ENCODE data around the gene FDX1.
A peak's percentile ranks its signal among the peaks of the same experiment; 100 is the strongest.
"Not testable (repeated sequence)": the region's sequence is repeated elsewhere in the genome, so short reads cannot be mapped to it uniquely, and the experiment has no call there.

FDX1 gene, protein sequence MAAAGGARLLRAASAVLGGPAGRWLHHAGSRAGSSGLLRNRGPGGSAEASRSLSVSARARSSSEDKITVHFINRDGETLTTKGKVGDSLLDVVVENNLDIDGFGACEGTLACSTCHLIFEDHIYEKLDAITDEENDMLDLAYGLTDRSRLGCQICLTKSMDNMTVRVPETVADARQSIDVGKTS

DNA sequence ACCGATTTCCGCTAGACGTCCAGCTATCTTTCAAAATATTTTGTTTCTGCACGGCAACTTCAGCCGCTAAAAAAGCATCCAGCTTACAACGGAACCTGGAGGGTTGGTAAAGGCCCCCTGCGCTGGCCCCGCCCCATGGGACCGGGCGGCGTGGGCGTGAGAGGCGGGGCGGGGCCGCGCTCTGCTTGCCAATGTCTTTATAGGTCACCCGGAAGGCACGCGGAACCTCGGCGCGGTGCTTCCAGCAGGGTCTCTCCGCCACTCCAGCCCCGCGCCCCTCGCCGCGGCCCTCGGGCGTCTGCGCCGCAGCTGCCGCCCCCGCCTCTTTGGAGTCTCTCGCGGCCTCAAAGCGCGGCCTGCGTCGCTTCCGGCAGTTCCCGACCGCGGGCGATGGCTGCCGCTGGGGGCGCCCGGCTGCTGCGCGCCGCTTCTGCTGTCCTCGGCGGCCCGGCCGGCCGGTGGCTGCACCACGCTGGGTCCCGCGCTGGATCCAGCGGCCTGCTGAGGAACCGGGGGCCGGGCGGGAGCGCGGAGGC lies at the start of gene FDX1:
TSS of gene FDX1 (plus strand) at position 218 of the 536 bp plus-strand sequence. CDS start at position 391, 173 bp downstream.
- Mint-ChIP-seq H3K36me3 (ENCODE audit: low read depth) (peaks cover 12% of the 10 kb centered on the region), H3K27ac (peak within 1 kb of the TSS; percentile 98), H3K27me3 (no peaks in the 10 kb centered on the region), H3K9me3 (no peaks in the 10 kb centered on the region), H3K4me1 (ENCODE audit: low read depth) (peaks cover 44% of the 10 kb centered on the region), H3K4me3 (peak within 1 kb of the TSS; percentile 98)
- peak; percentile 91 for DNase-seq

DNA sequence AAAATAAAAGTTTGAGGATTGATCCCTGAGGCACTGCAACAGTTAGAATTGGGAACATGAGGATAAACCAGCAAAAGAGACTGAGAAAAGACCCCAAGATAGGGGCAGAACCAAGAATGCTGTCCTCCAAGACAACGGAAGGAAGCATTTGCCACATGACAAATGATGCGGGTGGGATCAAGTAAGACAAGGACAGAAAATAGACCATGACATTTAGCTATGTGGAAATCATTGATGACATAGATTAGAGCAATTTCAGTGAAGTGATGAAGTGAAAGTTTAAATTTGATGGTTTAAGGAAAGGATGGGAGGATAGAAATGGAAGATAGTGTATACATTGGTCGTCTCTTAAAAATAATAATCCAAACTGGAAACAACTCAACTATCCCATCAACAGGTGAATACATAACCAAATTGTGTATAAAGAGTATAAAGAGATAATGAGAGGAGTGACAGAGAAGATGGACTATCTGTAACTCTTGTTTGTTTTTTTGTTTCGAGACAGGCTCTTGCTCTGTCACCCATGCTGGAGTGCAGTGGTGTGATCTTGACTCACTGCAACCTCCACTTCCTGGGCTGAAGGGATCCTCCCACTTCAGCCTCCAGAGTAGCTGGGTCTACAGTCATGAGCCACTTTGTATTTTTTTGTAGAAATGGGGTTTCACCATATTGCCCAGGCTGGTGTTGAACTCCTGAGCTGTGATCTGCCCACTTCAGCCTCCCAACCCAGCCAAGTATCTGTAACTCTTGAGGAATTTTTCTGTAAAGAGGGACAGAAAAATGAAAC lies 48.7 kb upstream of the FDX1 start:
- no peak for DNase-seq
- Mint-ChIP-seq H3K27me3 (peaks cover 2% of the 10 kb centered on the region), H3K4me1 (ENCODE audit: low read depth) (peaks cover 6% of the 10 kb centered on the region), H3K36me3 (ENCODE audit: low read depth) (no peaks in the 10 kb centered on the region), H3K4me3 (no peak overlapping the region), H3K9me3 (no peaks in the 10 kb centered on the region), H3K27ac (no peak overlapping the region)

DNA sequence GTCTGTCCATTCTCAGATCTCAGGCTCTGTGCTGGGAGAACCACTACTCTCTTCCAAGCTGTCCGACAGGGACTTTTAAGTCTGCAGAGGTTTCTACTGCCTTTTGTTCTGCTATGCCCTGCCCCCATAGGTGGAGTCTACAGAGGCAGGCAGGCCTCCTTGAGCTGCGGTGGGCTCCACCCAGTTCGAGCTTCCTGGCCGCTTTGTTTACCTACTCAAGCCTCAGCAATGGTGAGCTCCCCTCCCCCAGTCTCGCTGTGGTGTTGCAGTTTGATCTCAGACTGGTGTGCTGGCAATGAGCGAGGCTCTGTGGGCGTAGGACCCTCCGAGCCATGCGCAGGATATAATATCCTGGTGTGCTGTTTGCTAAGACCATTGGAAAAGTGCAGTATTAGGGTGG lies 41.5 kb upstream of the FDX1 start:
- H3K9me3 Mint-ChIP-seq; H3K4me1 Mint-ChIP-seq (ENCODE audit: low read depth); H3K36me3 Mint-ChIP-seq (ENCODE audit: low read depth); DNase-seq; H3K4me3 Mint-ChIP-seq; H3K27me3 Mint-ChIP-seq; H3K27ac Mint-ChIP-seq: not testable (repeated sequence)

DNA sequence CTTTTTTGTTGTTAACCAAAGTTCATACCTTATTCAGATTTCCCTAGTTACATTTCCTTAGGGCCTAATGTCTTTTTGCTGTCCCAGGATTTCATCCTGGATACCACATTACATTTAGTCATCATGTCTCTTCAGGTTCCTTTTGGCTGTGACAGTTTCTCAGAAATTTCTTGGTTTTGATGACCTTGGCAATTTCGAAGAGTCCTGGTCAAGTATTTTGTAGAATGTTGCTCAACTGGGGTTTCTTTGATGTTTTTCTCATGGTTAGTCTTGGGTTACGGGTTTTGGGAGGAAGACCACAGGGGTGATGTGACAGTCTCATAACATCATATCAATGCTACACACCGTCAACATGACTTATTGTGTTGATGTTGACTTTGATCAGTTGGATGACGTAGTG lies 39.8 kb upstream of the FDX1 start:
- no peak overlapping the region for H3K4me3 Mint-ChIP-seq
- no peaks in the 10 kb centered on the region for H3K27me3 Mint-ChIP-seq
- DNase-seq = no peak
- H3K36me3 Mint-ChIP-seq (ENCODE audit: low read depth) = no peaks in the 10 kb centered on the region
- H3K9me3 Mint-ChIP-seq = no peaks in the 10 kb centered on the region
- peaks cover 2% of the 10 kb centered on the region for H3K4me1 Mint-ChIP-seq (ENCODE audit: low read depth)
- no peak overlapping the region for H3K27ac Mint-ChIP-seq

DNA sequence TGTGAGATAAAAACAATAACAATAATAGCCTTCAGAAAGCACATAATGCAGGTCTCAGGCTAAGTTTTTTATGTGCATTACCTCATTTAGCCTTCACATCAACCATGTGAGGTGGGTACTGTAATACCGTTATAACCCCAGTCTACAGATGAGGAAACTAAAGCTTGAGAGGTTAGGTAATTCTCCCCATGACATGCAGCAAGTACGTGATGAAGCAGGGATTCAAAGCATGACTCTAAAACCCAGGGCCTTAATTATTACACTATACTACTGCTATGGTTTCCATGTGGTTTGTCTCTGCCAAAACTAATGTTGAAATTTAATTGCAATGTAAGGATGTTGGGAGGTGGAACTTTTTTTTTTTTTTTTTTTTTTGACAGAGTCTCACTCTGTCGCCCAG lies 37.7 kb upstream of the FDX1 start:
- H3K9me3 Mint-ChIP-seq = no peaks in the 10 kb centered on the region
- H3K27ac Mint-ChIP-seq = no peak overlapping the region
- no peak overlapping the region for H3K4me3 Mint-ChIP-seq
- no peaks in the 10 kb centered on the region for H3K36me3 Mint-ChIP-seq (ENCODE audit: low read depth)
- no peak for DNase-seq
- H3K4me1 Mint-ChIP-seq (ENCODE audit: low read depth) = peaks cover 2% of the 10 kb centered on the region
- peaks cover 7% of the 10 kb centered on the region for H3K27me3 Mint-ChIP-seq

DNA sequence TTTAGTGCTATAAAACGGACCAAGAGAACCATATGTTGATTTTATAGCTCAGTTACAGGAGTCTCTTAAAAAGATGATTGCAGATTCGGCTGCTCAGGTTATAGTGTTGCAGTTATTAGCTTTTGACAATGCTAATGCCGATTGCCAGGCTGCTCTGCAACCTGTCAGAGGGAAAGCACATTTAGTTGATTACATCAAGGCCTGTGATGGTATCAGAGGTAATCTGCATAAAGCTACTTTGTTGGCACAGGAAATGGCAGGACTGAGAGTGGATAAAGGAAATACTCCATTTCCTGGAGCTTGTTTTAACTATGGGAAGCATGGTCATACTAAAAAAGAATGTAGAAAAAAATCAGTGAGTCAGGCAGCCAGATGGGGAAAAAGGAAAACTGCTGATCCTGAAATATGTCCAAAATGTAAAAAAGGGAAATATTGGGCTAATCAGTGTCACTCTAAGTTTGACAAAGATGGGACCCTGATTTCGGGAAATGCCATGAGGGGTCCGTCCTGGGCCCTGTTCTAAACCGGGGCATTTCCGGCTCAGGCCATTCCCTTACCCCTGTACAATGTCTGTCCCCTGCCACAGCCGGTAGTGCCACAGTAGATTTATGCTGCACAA lies 32.0 kb upstream of the FDX1 start:
- H3K9me3 Mint-ChIP-seq; H3K36me3 Mint-ChIP-seq (ENCODE audit: low read depth); H3K4me1 Mint-ChIP-seq (ENCODE audit: low read depth); H3K27me3 Mint-ChIP-seq; H3K27ac Mint-ChIP-seq; H3K4me3 Mint-ChIP-seq; DNase-seq: not testable (repeated sequence)

DNA sequence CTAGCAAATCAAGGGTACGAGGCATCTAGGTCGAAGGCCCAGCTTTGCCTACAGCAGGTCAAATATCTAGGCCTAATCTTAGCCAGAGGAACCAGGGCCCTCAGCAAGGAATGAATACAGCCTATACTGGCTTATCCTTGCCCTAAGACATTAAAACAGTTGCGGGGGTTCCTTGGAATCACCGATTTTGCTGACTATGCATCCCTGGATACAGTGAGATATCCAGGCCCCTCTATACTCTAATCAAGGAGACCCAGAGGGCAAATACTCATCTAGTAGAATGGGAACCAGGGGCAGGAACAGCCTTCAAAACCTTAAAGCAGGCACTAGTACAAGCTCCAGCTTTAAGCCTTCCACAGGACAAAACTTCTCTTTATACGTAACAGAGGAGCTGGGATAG lies 26.2 kb upstream of the FDX1 start:
- not testable (repeated sequence) for H3K4me1 Mint-ChIP-seq (ENCODE audit: low read depth); DNase-seq; H3K36me3 Mint-ChIP-seq (ENCODE audit: low read depth); H3K27me3 Mint-ChIP-seq; H3K4me3 Mint-ChIP-seq; H3K9me3 Mint-ChIP-seq; H3K27ac Mint-ChIP-seq

DNA sequence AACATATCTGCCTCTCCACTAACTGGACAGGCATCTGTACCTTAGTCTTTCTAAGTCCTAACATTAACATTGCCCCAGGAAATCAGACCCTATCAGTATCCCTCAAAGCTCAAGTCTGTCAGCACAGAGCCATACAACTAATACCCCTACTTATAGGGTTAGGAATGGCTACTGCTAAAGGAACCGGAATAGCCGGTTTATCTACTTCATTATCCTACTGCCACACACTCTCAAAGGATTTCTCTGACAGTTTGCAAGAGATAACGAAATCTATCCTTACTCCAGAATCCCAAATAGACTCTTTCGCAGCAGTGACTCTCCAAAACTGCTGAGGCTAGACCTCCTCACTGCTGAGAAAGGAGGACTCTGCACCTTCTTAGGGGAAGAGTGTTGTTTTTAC lies 24.1 kb upstream of the FDX1 start:
- H3K4me3 Mint-ChIP-seq; H3K27me3 Mint-ChIP-seq; DNase-seq; H3K4me1 Mint-ChIP-seq (ENCODE audit: low read depth); H3K9me3 Mint-ChIP-seq; H3K27ac Mint-ChIP-seq; H3K36me3 Mint-ChIP-seq (ENCODE audit: low read depth): not testable (repeated sequence)

DNA sequence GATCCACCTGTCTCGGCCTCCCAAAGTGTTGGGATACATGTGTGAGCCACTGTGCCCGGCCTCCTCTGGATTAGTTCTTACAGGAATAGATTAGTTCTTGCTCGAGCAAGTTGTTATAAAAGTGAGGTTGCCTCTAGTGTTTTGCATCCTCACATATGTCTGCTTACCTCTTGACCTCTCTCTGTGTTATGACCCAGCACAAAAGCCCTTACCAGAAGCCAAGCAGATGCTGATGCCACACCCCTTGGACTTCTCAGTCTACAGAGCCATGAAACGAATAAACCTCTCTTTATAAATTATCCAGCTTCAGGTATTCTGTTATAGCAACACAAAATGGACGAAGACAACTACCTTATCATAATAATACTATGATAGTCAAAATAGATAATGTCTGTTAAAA lies 22.4 kb upstream of the FDX1 start:
- H3K27ac Mint-ChIP-seq = no peak overlapping the region
- H3K27me3 Mint-ChIP-seq = no peaks in the 10 kb centered on the region
- DNase-seq = no peak
- no peaks in the 10 kb centered on the region for H3K4me1 Mint-ChIP-seq (ENCODE audit: low read depth)
- H3K9me3 Mint-ChIP-seq = no peaks in the 10 kb centered on the region
- H3K36me3 Mint-ChIP-seq (ENCODE audit: low read depth) = no peaks in the 10 kb centered on the region
- H3K4me3 Mint-ChIP-seq = no peak overlapping the region

DNA sequence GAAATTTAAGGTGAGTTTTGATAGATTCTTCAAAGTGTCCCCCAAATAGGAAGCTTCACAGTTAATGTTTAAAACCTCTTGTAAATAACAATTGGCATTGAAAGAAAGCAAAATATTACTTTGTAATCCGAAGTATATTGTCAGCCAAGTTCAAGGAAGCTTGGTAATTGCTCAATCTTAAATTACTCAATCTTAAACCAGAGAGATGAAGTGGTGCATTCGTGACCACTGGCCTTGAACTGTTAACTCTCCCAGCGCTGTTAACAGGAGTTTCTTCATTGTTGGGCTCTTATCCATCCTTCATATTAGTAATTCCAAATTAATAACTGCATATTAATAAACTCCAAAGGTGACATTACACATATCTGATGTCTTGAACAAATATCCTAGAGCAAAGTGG lies 20.6 kb upstream of the FDX1 start:
- DNase-seq = no peak
- Mint-ChIP-seq H3K9me3 (no peaks in the 10 kb centered on the region), H3K27me3 (no peaks in the 10 kb centered on the region), H3K4me3 (no peak overlapping the region), H3K27ac (no peak overlapping the region), H3K36me3 (ENCODE audit: low read depth) (no peaks in the 10 kb centered on the region), H3K4me1 (ENCODE audit: low read depth) (no peaks in the 10 kb centered on the region)

DNA sequence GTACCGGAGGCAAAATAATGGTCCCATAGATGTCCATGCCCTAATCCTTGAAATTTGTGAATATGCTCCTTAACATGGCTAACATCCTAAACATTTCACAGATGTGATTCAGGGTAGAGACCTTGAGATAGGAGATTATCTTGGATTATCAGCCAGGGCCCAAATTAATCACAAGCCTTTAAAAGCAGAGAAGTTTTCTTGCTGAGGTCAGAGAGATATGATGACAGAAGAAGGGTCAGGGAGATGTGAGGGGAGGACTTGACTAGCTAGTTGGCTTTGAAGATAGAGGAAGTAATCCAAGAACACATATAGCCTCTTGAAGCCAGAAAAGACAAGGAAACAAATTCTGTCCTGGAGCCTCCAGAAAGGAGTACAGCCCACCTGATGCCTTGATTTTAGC lies 19.1 kb upstream of the FDX1 start:
- H3K9me3 Mint-ChIP-seq = no peaks in the 10 kb centered on the region

DNA sequence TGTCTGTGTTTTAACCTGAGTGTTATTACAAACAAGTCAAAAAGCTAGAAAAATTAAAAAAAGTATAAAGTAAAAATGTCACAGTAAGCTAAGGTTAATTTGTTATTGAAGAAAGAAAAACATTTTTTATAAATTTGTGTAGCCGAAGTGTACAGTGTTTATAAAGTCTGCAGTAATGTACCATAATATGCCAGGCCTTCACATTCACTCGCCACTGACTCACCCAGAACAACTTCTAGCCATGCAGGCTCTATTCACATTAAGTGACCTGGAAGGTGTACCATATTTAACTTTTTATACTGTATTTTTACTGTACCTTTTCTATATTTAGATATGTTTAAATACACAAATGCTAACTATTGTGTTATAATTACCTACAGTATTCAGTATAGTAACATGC lies 14.7 kb upstream of the FDX1 start:
- Mint-ChIP-seq H3K4me3 (no peak overlapping the region), H3K9me3 (no peaks in the 10 kb centered on the region), H3K27me3 (no peaks in the 10 kb centered on the region), H3K4me1 (ENCODE audit: low read depth) (no peaks in the 10 kb centered on the region), H3K27ac (no peak overlapping the region), H3K36me3 (ENCODE audit: low read depth) (no peaks in the 10 kb centered on the region)
- DNase-seq = no peak

More for the DNA sequence above, 19.1 kb upstream of the FDX1 start:
- no peak for DNase-seq
- H3K4me3 Mint-ChIP-seq = no peak overlapping the region
- no peak overlapping the region for H3K27ac Mint-ChIP-seq
- H3K4me1 Mint-ChIP-seq (ENCODE audit: low read depth) = no peaks in the 10 kb centered on the region
- H3K36me3 Mint-ChIP-seq (ENCODE audit: low read depth) = no peaks in the 10 kb centered on the region
- no peaks in the 10 kb centered on the region for H3K27me3 Mint-ChIP-seq

DNA sequence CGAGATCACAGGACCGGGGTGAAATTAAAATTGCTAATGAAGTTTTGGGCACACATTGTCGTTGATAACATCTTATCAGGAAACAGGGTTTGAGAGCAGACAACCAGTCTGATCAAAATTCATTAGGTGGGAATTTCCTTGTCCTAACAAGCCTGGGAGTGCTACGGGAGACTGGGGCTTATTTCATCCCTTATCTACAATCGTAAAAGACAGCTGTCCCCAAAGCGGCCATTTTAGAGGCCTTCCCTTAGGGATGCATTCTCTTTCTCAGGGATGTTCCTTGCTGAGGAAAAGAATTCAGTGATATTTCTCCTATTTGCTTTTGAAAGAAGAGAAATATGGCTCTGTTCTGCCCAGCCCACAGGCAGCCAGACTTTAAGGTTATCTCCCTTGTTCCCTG lies 8.1 kb upstream of the FDX1 start:
- not testable (repeated sequence) for H3K9me3 Mint-ChIP-seq; H3K36me3 Mint-ChIP-seq (ENCODE audit: low read depth); H3K27me3 Mint-ChIP-seq; H3K27ac Mint-ChIP-seq; H3K4me1 Mint-ChIP-seq (ENCODE audit: low read depth); DNase-seq; H3K4me3 Mint-ChIP-seq

DNA sequence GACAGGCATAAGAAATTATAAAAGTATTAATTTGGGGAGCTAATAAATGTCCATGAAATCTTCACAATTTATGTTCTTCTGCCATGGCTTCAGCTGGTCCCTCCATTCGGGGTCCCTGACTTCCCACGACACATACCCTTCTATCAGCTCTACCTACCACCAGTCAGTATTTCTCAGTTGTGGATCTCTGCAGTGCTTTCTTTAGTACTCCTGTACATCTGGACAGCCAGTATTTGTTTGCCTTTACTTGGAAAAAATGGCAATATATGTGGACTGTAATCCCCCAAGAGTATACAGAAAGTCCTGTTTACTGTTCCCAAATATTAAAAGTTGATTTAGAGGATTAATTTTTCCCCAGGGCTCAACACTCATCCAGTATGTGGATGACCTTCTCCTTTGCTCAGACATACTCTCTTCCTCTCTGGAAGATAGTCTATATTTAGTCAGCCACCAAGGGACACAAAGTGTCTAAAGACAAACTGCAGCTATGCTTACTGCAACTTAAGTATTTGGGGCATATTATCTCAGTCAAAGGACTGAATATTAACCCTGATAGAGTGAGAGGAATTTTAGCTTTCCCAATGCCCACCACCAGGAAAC lies 7.3 kb upstream of the FDX1 start:
- H3K27ac Mint-ChIP-seq = no peak overlapping the region
- H3K36me3 Mint-ChIP-seq (ENCODE audit: low read depth) = no peaks in the 10 kb centered on the region
- H3K4me3 Mint-ChIP-seq = no peak overlapping the region
- no peaks in the 10 kb centered on the region for H3K27me3 Mint-ChIP-seq
- DNase-seq = no peak
- H3K9me3 Mint-ChIP-seq = peaks cover 5% of the 10 kb centered on the region
- no peaks in the 10 kb centered on the region for H3K4me1 Mint-ChIP-seq (ENCODE audit: low read depth)

Measured in activated T-cell treated with anti-CD3 and anti-CD28 coated beads, Interleukin-2, amount 50 U/mL, for 24 hours (primary cell).